Neuronal stem cell (in vitro differentiated cells): Measurements from ENCODE around the gene TPRKB.
"Not testable (repeated sequence)": the region's sequence is repeated elsewhere in the genome, so short reads cannot be mapped to it uniquely, and the experiment has no call there.

ENCODE experiments used
- DNase-seq: peaks from one replicate; pipeline ENCODE4 v3.0.0-alpha.2; 2013; ENCODE audit warnings: low spot score
- H2AFZ ChIP-seq: one replicate; pipeline ENCODE4 v1.6.1; 2013; ENCODE audit warnings: mild to moderate bottlenecking, low read length, inconsistent platforms
- H2AK5ac ChIP-seq: 2 replicates; pipeline ENCODE4 v1.6.1; 2013; ENCODE audit warnings: low read depth, mild to moderate bottlenecking, inconsistent platforms, low read length, moderate library complexity, mixed read lengths
- H2BK120ac ChIP-seq: 2 replicates; pipeline ENCODE4 v1.6.1; 2013; ENCODE audit warnings: low read depth, mild to moderate bottlenecking, inconsistent platforms, low read length, moderate library complexity, mixed read lengths
- H2BK12ac ChIP-seq: one replicate; pipeline ENCODE4 v1.6.1; 2013; ENCODE audit warnings: low read length, inconsistent platforms
- H2BK15ac ChIP-seq: 2 replicates; pipeline ENCODE4 v1.6.1; 2013; ENCODE audit warnings: mild to moderate bottlenecking, low read length, inconsistent platforms, mixed read lengths
- H2BK5ac ChIP-seq: one replicate; pipeline ENCODE4 v1.6.1; 2013; ENCODE audit warnings: inconsistent platforms, mild to moderate bottlenecking, low read length, moderate library complexity
- H3K14ac ChIP-seq: one replicate; pipeline ENCODE4 v1.6.1; 2013; ENCODE audit warnings: low read length, inconsistent platforms
- H3K18ac ChIP-seq: 2 replicates; pipeline ENCODE4 v1.6.1; 2013; ENCODE audit warnings: low read length, inconsistent platforms
- H3K23ac ChIP-seq: 2 replicates; pipeline ENCODE4 v1.6.1; 2013; ENCODE audit warnings: low read depth, mild to moderate bottlenecking, mixed read lengths, low read length, inconsistent platforms; ENCODE audit not compliant: poor library complexity
- H3K27ac ChIP-seq: replicated peaks from 3 replicates; pipeline ENCODE4 v1.5.1; 2013; ENCODE audit warnings: low read length, inconsistent platforms
- H3K27me3 ChIP-seq, 3 experiments: 2 replicates each; pipeline ENCODE4 v1.6.1; 2013; ENCODE audit warnings: low read length in 3 of 3, mild to moderate bottlenecking in 2 of 3, inconsistent platforms in 1 of 3, low read depth in 1 of 3, mixed read lengths in 1 of 3, moderate library complexity in 1 of 3; ENCODE audit not compliant: control insufficient read depth in 3 of 3, insufficient read depth in 3 of 3
- H3K36me3 ChIP-seq, 2 donors: replicated peaks in 1 of 2; 2 replicates each; pipeline ENCODE4 v1.6.1; 2013; ENCODE audit warnings: low read length in 2 of 2; ENCODE audit not compliant: control insufficient read depth in 2 of 2, insufficient read depth in 2 of 2
- H3K4ac ChIP-seq: 2 replicates; pipeline ENCODE4 v1.6.1; 2013; ENCODE audit warnings: inconsistent platforms, mild to moderate bottlenecking, low read length, moderate library complexity
- H3K4me1 ChIP-seq, 2 donors: 1 replicate in 1 of 2; 2 replicates in 1 of 2; pipeline ENCODE4 v1.6.1; 2013; ENCODE audit warnings: low read length in 2 of 2, low read depth in 1 of 2; ENCODE audit not compliant: control insufficient read depth in 2 of 2, insufficient read depth in 1 of 2
- H3K4me2 ChIP-seq: one replicate; pipeline ENCODE4 v1.6.1; 2013; ENCODE audit warnings: mild to moderate bottlenecking, low read length, inconsistent platforms; ENCODE audit not compliant: insufficient read depth, poor library complexity, severe bottlenecking
- H3K4me3 ChIP-seq, 2 donors: 2 replicates each; pipeline ENCODE4 v1.5.1; 2013; ENCODE audit warnings: low read length in 2 of 2, mild to moderate bottlenecking in 2 of 2, inconsistent platforms in 1 of 2, moderate library complexity in 1 of 2
- H3K79me1 ChIP-seq: one replicate; pipeline ENCODE4 v1.6.1; 2013; ENCODE audit warnings: low read depth, mild to moderate bottlenecking, inconsistent platforms, low read length, moderate library complexity
- H3K9ac ChIP-seq: one replicate; pipeline ENCODE4 v1.6.1; 2013; ENCODE audit warnings: mild to moderate bottlenecking, low read depth, low read length, inconsistent platforms; ENCODE audit not compliant: poor library complexity
- H3K9me3 ChIP-seq, 2 donors: replicated peaks in 1 of 2; 2 replicates each; pipeline versions ENCODE3 to v1.6.1; 2013; ENCODE audit warnings: low read length in 2 of 2, mild to moderate bottlenecking in 2 of 2, inconsistent platforms in 1 of 2, low read depth in 1 of 2, mixed read lengths in 1 of 2, moderate library complexity in 1 of 2; ENCODE audit not compliant: control insufficient read depth in 2 of 2, insufficient read depth in 1 of 2
- H4K8ac ChIP-seq: one replicate; pipeline ENCODE4 v1.6.1; 2013; ENCODE audit warnings: low read depth, mild to moderate bottlenecking, inconsistent platforms, low read length, moderate library complexity
- H4K91ac ChIP-seq: one replicate; pipeline ENCODE4 v1.6.1; 2013; ENCODE audit warnings: low read length, low read depth, mild to moderate bottlenecking, inconsistent platforms; ENCODE audit not compliant: poor library complexity
- WGBS, 2 donors: extraction: QIAGEN DNeasy Blood & Tissue Kit; methylation state at CpG; one replicate each; pipeline ENCODE4 v1.1.7; 2013; ENCODE audit warnings: missing lambda C conversion rate in 2 of 2, mixed read lengths in 1 of 2; ENCODE audit not compliant: insufficient read length in 2 of 2, insufficient replicate concordance in 1 of 2; ENCODE audit errors: extremely low coverage in 2 of 2; 5-methylcytosine and 5-hydroxymethylcytosine counted together

Gene TPRKB

GRCh38 chr2:73728711-73729110, 8.4 kb downstream of the TPRKB start:
- H3K79me1 ChIP-seq = peaks cover 4% of the 10 kb centered on the region
- H3K9ac ChIP-seq = no peak overlapping the region
- no peak overlapping the region for H3K4me2 ChIP-seq
- no peak overlapping the region for H2BK5ac ChIP-seq
- H3K27me3 ChIP-seq = no peaks in the 10 kb centered on the region
- no peak overlapping the region for H3K14ac ChIP-seq
- H2AK5ac ChIP-seq = no peak overlapping the region
- peak overlapping the region; percentile 73 for H3K23ac ChIP-seq
- H2BK15ac ChIP-seq = no peak overlapping the region
- no peaks in the 10 kb centered on the region for H3K9me3 ChIP-seq
- no peak overlapping the region for H3K27ac ChIP-seq
- H2AFZ ChIP-seq = no peak overlapping the region
- H3K4me3 ChIP-seq = no peak overlapping the region
- no peak for DNase-seq
- no peaks in the 10 kb centered on the region for H3K4me1 ChIP-seq
- H4K8ac ChIP-seq = no peak overlapping the region
- no peak overlapping the region for H2BK12ac ChIP-seq
- H4K91ac ChIP-seq = no peak overlapping the region
- peaks cover 21 to 60% of the 10 kb centered on the region in 2 donors for H3K36me3 ChIP-seq
- no peak overlapping the region for H3K4ac ChIP-seq
- no peak overlapping the region for H2BK120ac ChIP-seq
- no peak overlapping the region for H3K18ac ChIP-seq
- no CpG with 5 or more reads among the region's 4 CpGs for WGBS, 2 donors

- no CpG with 5 or more reads among the region's 3 CpGs for WGBS, 2 donors
- no peak for DNase-seq
- no peaks in the 10 kb centered on the region for H3K27me3 ChIP-seq
Observed at GRCh38 chr2:73728043-73728442, 9.1 kb downstream of the TPRKB start.

GRCh38 chr2:73726657-73727056, 10.5 kb downstream of the TPRKB start:
- H3K79me1 ChIP-seq, H2BK12ac ChIP-seq, H3K4ac ChIP-seq, H2AFZ ChIP-seq, H2AK5ac ChIP-seq, H3K23ac ChIP-seq, H2BK15ac ChIP-seq, H3K27ac ChIP-seq, H3K14ac ChIP-seq, H3K27me3 ChIP-seq, H4K91ac ChIP-seq, H3K4me3 ChIP-seq, H3K4me1 ChIP-seq, H4K8ac ChIP-seq, H3K18ac ChIP-seq, H3K4me2 ChIP-seq, H2BK5ac ChIP-seq, DNase-seq, H2BK120ac ChIP-seq, H3K9me3 ChIP-seq, H3K9ac ChIP-seq: not testable (repeated sequence)
- H3K36me3 ChIP-seq = peaks cover 13 to 41% of the 10 kb centered on the region in 2 donors
- no CpG with 5 or more reads among the region's 1 CpG for WGBS, 2 donors

More at GRCh38 chr2:73728043-73728442, 9.1 kb downstream of the TPRKB start:
- H3K23ac ChIP-seq = no peak overlapping the region
- H3K9me3 ChIP-seq = no peaks in the 10 kb centered on the region
- no peak overlapping the region for H3K4me2 ChIP-seq
- no peak overlapping the region for H3K14ac ChIP-seq
- H3K4me3 ChIP-seq = no peak overlapping the region
- no peak overlapping the region for H2BK15ac ChIP-seq
- no peak overlapping the region for H3K9ac ChIP-seq
- no peak overlapping the region for H4K8ac ChIP-seq
- H3K79me1 ChIP-seq = peaks cover 4% of the 10 kb centered on the region
- no peaks in the 10 kb centered on the region for H3K4me1 ChIP-seq
- no peak overlapping the region for H2AK5ac ChIP-seq
- H2BK5ac ChIP-seq = no peak overlapping the region
- no peak overlapping the region for H3K27ac ChIP-seq
- no peak overlapping the region for H4K91ac ChIP-seq
- H2BK120ac ChIP-seq = no peak overlapping the region
- H3K36me3 ChIP-seq = peaks cover 18 to 55% of the 10 kb centered on the region in 2 donors
- no peak overlapping the region for H2AFZ ChIP-seq
- H2BK12ac ChIP-seq = no peak overlapping the region
- H3K4ac ChIP-seq = no peak overlapping the region
- no peak overlapping the region for H3K18ac ChIP-seq

- Histone ChIP-seq H4K8ac (no peak overlapping the region), H2BK5ac (no peak overlapping the region), H3K36me3 (no peaks in the 10 kb centered on the region), H3K27me3 (no peaks in the 10 kb centered on the region), H2BK12ac (no peak overlapping the region), H2BK15ac (no peak overlapping the region), H2BK120ac (no peak overlapping the region), H3K14ac (no peak overlapping the region), H3K4me3 (no peak overlapping the region), H3K4ac (no peak overlapping the region), H3K9ac (no peak overlapping the region), H2AK5ac (no peak overlapping the region), H3K4me2 (no peak overlapping the region), H4K91ac (no peak overlapping the region), H3K79me1 (no peaks in the 10 kb centered on the region), H3K9me3 (peaks cover 1 to 6% of the 10 kb centered on the region in 2 donors), H3K27ac (no peak overlapping the region), H3K4me1 (peaks cover 0 to 2% of the 10 kb centered on the region in 2 donors), H2AFZ (no peak overlapping the region), H3K18ac (no peak overlapping the region), H3K23ac (no peak overlapping the region)
- DNase-seq = no peak
- no CpG with 5 or more reads among the region's 11 CpGs for WGBS, 2 donors
Observed at GRCh38 chr2:73718851-73719621, 18.1 kb downstream of the TPRKB start.
